Ascending aorta (tissue), 2 donors: ENCODE data around the gene KCNJ9. TPM values are rescaled to one million over a fixed set of nuclear protein-coding genes. Genes with fewer than 3 reads are reported as not detected.

Experiments used
- DNase-seq, 2 donors: peaks; one replicate each; pipeline ENCODE4 v3.0.0-alpha.2; 2019; ENCODE audit warnings: low spot score in 2 of 2
- H3K27ac ChIP-seq, 2 donors: fragments of 200-600 bp; sonication (generic); one replicate each; pipeline ENCODE4 v1.5.1; 2016 to 2017; ENCODE audit warnings: mild to moderate bottlenecking in 1 of 2
- H3K27me3 ChIP-seq: fragments of 200-600 bp; sonication (generic); one replicate; pipeline ENCODE4 v1.5.1; 2017
- H3K36me3 ChIP-seq, 2 donors: fragments of 200-600 bp; sonication (generic); one replicate each; pipeline ENCODE4 v1.5.1; 2016
- H3K4me1 ChIP-seq, 2 donors: fragments of 200-600 bp; sonication (generic); one replicate each; pipeline ENCODE4 v1.5.1; 2016 to 2017; ENCODE audit warnings: mild to moderate bottlenecking in 1 of 2
- H3K4me3 ChIP-seq, 2 donors: fragments of 200-600 bp; sonication (generic); one replicate each; pipeline ENCODE4 v1.5.1; 2016 to 2017; ENCODE audit warnings: mild to moderate bottlenecking in 1 of 2
- H3K9me3 ChIP-seq, 2 donors: fragments of 200-600 bp; sonication (generic); one replicate each; pipeline ENCODE4 v1.5.1; 2016
- intact Hi-C: fragments of 100-400 bp; cut with DNase I; formaldehyde crosslinking; loops from one replicate; pipeline ENCODE4 v1.15.1; 2023
- total RNA-seq: library from RNA; depleted of rRNA; stranded (reverse); fragments of >200 nt; gene quantifications from one replicate; pipeline ENCODE4 v1.1.0, GENCODE V29; 2016
- TF ChIP-seq, protein P1 (sequence below), 3 experiments: fragments of 200-600 bp in 2 of 3; fragments of 450-650 bp in 1 of 3; sonication (generic) in 2 of 3; IDR thresholded peaks; one replicate each; pipeline ENCODE4 v1.5.1; 2016 to 2019; ENCODE audit warnings: antibody characterized with exemption in 3 of 3, mild to moderate bottlenecking in 1 of 3, moderate library complexity in 1 of 3

The KCNJ9 gene
- total RNA-seq, 1 donor from 2014 or later = 1.2 TPM

DNA sequence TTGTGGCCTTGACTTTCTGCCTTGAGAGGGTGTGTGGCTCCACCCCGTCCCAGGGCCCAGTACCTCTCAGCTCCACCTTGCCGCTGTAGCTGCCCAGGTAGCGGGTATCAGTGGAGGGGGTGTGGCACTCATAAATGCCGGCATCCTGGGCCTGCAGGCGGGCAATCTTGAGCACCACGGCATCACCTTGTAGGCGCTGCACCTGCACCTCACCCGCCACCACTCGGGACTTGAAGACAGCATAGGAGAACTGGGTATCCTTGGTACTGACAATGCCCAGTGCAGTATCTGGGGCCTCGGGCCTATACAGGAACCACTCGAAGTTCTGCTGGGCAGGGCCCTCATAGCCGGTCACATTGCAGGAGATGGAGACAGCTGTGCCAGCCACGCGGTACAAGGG lies 13.5 kb downstream of the KCNJ9 start:
- TF ChIP-seq, protein P1, sequence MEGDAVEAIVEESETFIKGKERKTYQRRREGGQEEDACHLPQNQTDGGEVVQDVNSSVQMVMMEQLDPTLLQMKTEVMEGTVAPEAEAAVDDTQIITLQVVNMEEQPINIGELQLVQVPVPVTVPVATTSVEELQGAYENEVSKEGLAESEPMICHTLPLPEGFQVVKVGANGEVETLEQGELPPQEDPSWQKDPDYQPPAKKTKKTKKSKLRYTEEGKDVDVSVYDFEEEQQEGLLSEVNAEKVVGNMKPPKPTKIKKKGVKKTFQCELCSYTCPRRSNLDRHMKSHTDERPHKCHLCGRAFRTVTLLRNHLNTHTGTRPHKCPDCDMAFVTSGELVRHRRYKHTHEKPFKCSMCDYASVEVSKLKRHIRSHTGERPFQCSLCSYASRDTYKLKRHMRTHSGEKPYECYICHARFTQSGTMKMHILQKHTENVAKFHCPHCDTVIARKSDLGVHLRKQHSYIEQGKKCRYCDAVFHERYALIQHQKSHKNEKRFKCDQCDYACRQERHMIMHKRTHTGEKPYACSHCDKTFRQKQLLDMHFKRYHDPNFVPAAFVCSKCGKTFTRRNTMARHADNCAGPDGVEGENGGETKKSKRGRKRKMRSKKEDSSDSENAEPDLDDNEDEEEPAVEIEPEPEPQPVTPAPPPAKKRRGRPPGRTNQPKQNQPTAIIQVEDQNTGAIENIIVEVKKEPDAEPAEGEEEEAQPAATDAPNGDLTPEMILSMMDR (IDR thresholded peaks at IDR 0.05) = no peak
- no peak overlapping the region for H3K27ac ChIP-seq
- intact Hi-C loops = loop anchor here (5.0 kb wide), 2 partner anchors 173 to 247 kb away; partner anchors contain the start of genes COPA and NCSTN
- no peaks in the 10 kb centered on the region for H3K27me3 ChIP-seq
- no peaks in the 10 kb centered on the region for H3K9me3 ChIP-seq
- H3K4me1 ChIP-seq = peaks cover 16 to 17% of the 10 kb centered on the region in 2 donors
- DNase-seq = no peak
- H3K36me3 ChIP-seq = peaks cover 44 to 47% of the 10 kb centered on the region in 2 donors
- no peak overlapping the region for H3K4me3 ChIP-seq

DNA sequence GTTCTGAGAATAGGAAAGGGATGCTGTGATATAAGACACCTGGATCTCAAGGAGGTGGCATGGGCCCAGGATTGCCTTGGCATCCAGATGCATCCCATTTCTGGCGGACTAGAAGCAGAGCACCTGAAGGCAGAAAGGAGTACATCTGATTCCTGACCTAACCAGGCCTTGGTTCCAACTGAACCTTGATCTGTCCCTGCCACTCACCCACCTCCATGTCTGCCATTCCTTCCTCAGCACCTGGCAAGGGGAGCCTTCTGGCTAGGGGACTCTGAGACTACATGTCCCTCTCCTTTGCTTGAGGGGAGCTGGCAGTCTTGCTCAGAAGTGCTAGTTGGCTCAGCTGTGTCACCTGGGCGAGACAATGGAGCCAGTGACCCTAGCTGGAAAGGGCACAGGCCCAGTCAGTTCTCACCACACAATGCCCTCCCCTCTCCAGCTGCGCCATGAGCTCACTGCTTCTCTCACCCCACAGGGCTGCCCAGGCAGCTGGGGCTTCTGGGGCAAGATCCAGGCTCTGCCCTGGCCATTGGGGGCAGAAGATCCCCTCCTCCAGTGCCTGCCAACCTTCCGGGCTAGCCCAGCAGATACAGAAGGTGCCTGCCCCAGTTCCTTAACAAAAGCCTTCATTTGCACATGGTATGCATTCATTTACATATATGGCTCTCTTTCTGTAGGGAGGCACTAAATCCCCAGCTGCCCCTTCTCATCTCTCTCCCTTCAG lies 14.2 kb downstream of the KCNJ9 start:
- no peaks in the 10 kb centered on the region for H3K9me3 ChIP-seq
- intact Hi-C loops = loop anchor here (5.0 kb wide), 2 partner anchors 173 to 247 kb away; partner anchors contain the start of genes COPA and NCSTN
- TF ChIP-seq, protein P1 (IDR thresholded peaks at IDR 0.05) = no peak
- H3K4me3 ChIP-seq = no peak overlapping the region
- no peaks in the 10 kb centered on the region for H3K27me3 ChIP-seq
- no peak for DNase-seq
- H3K4me1 ChIP-seq = peaks cover 16 to 17% of the 10 kb centered on the region in 2 donors
- peaks cover 41% of the 10 kb centered on the region in 2 donors for H3K36me3 ChIP-seq
- H3K27ac ChIP-seq = peak overlapping the region; percentile 93 to 99

DNA sequence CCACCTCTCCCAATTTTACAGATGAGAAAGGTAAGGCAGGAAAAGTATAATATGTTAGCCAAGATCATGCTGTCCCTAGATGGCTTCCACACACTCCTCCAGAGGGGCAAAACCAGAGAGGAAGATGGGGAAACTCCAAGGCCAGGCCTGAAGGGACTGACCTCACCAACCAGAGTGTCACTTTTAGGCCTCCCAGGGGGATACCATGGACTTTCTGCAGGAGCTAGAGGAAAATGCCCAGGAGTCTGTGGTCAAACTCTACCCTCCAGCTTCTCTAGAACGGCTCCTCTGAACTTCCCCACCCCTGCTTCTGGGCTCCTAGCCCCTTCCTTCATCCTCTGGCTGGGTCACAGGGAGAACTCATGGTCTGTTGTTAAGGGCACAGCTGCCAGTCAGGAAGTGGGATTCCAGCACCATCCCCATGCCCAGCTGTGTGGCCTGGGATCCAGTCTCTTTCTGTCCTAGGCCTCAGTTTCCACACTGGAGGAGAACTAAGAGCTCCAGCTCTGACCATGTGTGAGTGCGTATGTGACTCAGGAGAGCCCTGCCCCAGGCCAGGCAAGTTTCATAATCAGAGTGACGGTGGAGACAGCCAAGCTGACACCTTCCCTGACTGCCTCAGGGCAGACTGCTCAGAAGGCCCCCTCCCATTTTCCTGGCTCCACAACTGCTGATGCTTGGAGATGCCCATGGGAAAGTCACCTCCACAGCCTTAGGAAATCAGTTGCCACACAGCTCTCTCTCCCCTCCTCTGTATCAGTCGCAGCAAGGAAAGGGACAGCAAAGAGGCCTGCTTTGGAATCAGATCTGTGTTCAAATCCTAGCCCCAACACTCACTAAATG lies 15.2 kb downstream of the KCNJ9 start:
- Histone ChIP-seq H3K27ac (peak overlapping the region; percentile 93 to 99), H3K4me3 (peak overlapping the region in 1 of 2 donors; percentile 85), H3K9me3 (no peaks in the 10 kb centered on the region), H3K27me3 (no peaks in the 10 kb centered on the region), H3K4me1 (peaks cover 17 to 20% of the 10 kb centered on the region in 2 donors), H3K36me3 (peaks cover 31 to 33% of the 10 kb centered on the region in 2 donors)
- TF ChIP-seq, protein P1 (IDR thresholded peaks at IDR 0.05) = no peak
- DNase-seq = peak; percentile 47 to 85
- intact Hi-C loops = loop anchor here (5.0 kb wide), 2 partner anchors 174 to 246 kb away; partner anchors contain the start of genes COPA and NCSTN

DNA sequence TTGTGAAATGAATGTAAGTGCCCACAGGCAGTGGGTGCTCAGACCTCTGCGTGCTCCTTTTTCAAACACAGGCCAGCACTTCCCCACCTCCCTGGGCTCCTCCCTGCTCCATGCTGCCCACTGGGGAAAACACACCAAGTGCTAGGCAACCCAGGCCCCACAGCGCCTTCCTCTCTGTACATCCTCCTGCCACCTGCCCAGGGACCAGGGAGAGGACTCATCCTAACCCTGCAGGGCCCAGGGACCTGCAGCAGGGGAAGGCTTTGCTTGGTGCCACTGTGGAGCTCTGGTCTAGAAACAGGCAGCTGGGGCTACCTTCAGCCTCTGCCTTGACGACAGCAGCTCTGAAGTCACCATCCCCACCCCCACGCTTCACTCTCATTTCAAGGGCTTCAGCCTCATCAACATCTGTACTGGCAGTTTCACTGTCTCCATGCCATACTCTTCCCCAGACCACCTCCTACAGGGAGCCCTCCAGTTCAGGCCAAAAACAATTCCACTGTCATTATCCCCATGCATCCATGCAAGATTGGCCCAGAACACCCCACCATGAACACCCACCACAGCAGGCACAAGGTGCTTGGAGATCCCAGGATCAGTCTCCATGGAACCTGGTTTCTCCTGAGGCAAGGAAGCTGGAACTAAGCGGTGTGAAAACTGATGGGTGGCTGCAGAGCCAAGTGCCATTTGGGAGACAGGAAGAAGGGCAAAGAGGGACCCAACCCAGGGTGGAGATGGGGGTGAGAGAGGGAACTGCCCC lies 16.0 kb downstream of the KCNJ9 start:
- intact Hi-C loops = loop anchor here (5.0 kb wide), 2 partner anchors 175 to 245 kb away; partner anchors contain the start of genes COPA and NCSTN
- DNase-seq = no peak

More for the DNA sequence above, 16.0 kb downstream of the KCNJ9 start:
- H3K9me3 ChIP-seq = no peaks in the 10 kb centered on the region
- H3K4me3 ChIP-seq = peak overlapping the region; percentile 69 to 85
- peak overlapping the region; percentile 93 to 99 for H3K27ac ChIP-seq
- peaks cover 23 to 25% of the 10 kb centered on the region in 2 donors for H3K36me3 ChIP-seq
- TF ChIP-seq, protein P1 (IDR thresholded peaks at IDR 0.05) = no peak
- H3K27me3 ChIP-seq = no peaks in the 10 kb centered on the region
- H3K4me1 ChIP-seq = peaks cover 17 to 28% of the 10 kb centered on the region in 2 donors
